SH-SY5Y (cell line): ENCODE measurements around the gene KIAA0753.

Source experiments
- GATA2 ChIP-seq: IDR thresholded peaks from 2 replicates; pipeline ENCODE4 v1.6.1; 2011; ENCODE audit warnings: mild to moderate bottlenecking, low read depth, low read length
- GATA3 ChIP-seq: IDR thresholded peaks from 2 replicates; pipeline ENCODE4 v1.6.1; 2011; ENCODE audit warnings: low read depth, mild to moderate bottlenecking, low read length, moderate library complexity

The KIAA0753 gene

GRCh38 chr17:6574687-6575595, 65.6 kb downstream of the KIAA0753 start:
- no peak for TF ChIP-seq GATA2
- no peak for TF ChIP-seq GATA3

- no peak for TF ChIP-seq GATA3
- TF ChIP-seq GATA2, result no peak
These were observed 66.4 kb downstream of the KIAA0753 start for GRCh38 chr17:6573982-6574686.

GRCh38 chr17:6572972-6573370, 67.5 kb downstream of the KIAA0753 start:
- TF ChIP-seq GATA2 (no peak), GATA3 (no peak)

- no peak for TF ChIP-seq GATA2
- no peak for TF ChIP-seq GATA3
These were observed 69.1 kb downstream of the KIAA0753 start for GRCh38 chr17:6571452-6571781.

GRCh38 chr17:6570731-6571451, 69.6 kb downstream of the KIAA0753 start:
- TF ChIP-seq GATA2 (no peak), GATA3 (no peak)

GRCh38 chr17:6569370-6570285, 70.9 kb downstream of the KIAA0753 start:
- TF ChIP-seq GATA2, result no peak
- no peak for TF ChIP-seq GATA3

GRCh38 chr17:6568184-6568758, 72.2 kb downstream of the KIAA0753 start:
- no peak for TF ChIP-seq GATA2
- no peak for TF ChIP-seq GATA3

GRCh38 chr17:6567528-6568183, 72.9 kb downstream of the KIAA0753 start:
- no peak for TF ChIP-seq GATA3
- TF ChIP-seq GATA2, result no peak

- TF ChIP-seq GATA2 (no peak), GATA3 (no peak)
These were observed 79.1 kb downstream of the KIAA0753 start for GRCh38 chr17:6561446-6561845.

- no peak for TF ChIP-seq GATA2
- no peak for TF ChIP-seq GATA3
These were observed 80.0 kb downstream of the KIAA0753 start for GRCh38 chr17:6560496-6560895.

- TF ChIP-seq GATA2 (no peak), GATA3 (no peak)
These were observed 80.7 kb downstream of the KIAA0753 start for GRCh38 chr17:6559753-6560215.

GRCh38 chr17:6558932-6559752, 81.4 kb downstream of the KIAA0753 start:
- TF ChIP-seq GATA3, result no peak
- no peak for TF ChIP-seq GATA2
